ENCODE data around the gene ATAD3A. TPM values are rescaled to one million over a fixed set of nuclear protein-coding genes. Genes with fewer than 3 reads are reported as not detected.
"Not testable (repeated sequence)": the region's sequence is repeated elsewhere in the genome, so short reads cannot be mapped to it uniquely, and the experiment has no call there.

ATAD3A gene
- 10 to 100 TPM; 45.7 to 46.7 TPM for total RNA-seq

DNA sequence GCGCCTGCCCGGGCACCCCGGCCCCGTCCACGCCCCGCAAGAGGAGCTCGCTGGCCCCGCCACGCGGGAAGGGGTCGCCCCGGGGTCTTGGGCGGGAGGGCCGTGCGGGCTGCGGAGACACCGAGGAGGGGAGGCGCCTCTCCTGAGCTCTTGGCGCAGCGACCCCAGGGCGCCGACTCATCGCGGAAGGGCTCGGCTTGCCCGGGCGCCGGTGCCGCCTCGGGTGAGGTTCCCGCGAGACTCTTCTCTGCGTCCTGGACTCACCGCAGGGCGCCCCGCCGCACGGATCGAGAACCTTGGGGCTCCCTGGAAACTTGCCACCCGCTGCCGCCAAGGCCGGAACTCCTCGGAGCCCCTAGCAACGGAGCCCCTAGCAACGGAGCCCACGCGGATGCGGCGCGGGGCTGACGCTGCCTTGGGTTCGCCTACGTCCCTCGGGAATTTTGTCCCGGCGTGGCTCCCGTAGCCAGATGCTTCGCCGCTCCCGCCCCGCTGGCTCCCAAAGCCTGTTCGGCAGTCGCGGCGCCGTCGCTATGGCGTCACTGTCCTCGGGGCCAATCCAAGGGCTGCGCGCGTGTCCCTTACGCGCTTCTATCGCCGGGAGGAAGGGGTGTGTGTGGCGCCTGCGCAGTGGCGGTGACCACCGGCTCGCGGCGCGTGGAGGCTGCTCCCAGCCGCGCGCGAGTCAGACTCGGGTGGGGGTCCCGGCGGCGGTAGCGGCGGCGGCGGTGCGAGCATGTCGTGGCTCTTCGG, at the start of gene ATAD3A:
Gene ATAD3A (plus strand): TSS at position 630 of the 753 bp plus-strand sequence. CDS start 107 bp downstream, at position 737.
- ChIA-PET POLR2A (interaction anchor here (0.8 to 1.0 kb wide), 2 partner anchors 103 to 113 kb away, joined by 3 to 4 read pairs; partner anchors contain the start of genes CCNL2 and MIB2), CTCF (interaction anchor here (0.7 kb wide), 1 partner anchor 103 kb away, joined by 3 read pairs; no protein-coding TSS in a partner anchor)
- no peaks in the 10 kb centered on the region for H3K27me3 Mint-ChIP-seq

DNA sequence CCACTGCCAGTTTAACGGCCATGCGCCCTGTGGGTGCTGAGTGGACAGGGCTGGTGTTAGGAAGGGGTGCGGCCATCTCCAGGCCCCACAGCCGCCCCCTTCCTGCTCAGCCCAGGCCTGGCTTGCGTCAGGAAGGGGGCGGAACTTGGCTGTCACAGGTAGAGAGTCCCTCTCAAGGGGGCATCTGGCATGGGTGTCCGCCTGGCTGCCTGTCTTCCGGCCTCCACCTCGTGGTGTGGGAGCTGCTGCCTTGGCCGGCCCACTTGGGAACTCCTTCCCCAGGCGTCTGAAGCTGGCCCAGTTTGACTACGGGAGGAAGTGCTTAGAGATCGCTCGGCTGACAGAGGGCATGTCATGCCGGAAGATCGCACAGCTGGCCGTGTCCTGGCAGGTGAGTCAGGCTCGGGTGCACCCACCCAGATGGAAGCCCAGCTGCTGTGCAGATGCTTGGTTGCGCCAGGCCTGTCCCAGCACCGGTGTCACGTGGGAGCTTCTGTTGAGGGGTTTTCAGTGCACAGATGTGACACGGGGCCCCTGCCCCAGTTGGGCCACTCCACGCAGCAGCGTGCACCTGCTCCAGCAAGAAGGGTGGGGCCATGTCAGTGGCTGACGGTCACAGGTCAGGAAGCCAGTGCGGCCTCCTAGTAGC, 49.5 kb upstream of the ATAD3A start:
- peaks cover 6% of the 10 kb centered on the region for H3K27me3 Mint-ChIP-seq
- POLR2A ChIA-PET = no interaction called here
- no peak overlapping the region for H3K27ac Mint-ChIP-seq
- no peaks in the 10 kb centered on the region for H3K36me3 Mint-ChIP-seq
- intact Hi-C loops (cut with micrococcal nuclease) = no loop called here
- H3K9me3 Mint-ChIP-seq = no peaks in the 10 kb centered on the region
- DNase-seq = peak; percentile 29
- no peaks in the 10 kb centered on the region for H3K4me1 Mint-ChIP-seq (ENCODE audit: low read depth)
- CTCF ChIA-PET = interaction anchor here (0.7 kb wide), 1 partner anchor 446 kb away, joined by 3 read pairs; no protein-coding TSS in a partner anchor
- H3K4me3 Mint-ChIP-seq = peak overlapping the region; percentile 66

More for the DNA sequence above, at the start of gene ATAD3A:
- peak; percentile 99 for DNase-seq
- peaks cover 13% of the 10 kb centered on the region for H3K4me1 Mint-ChIP-seq (ENCODE audit: low read depth)
- H3K36me3 Mint-ChIP-seq = peaks cover 3% of the 10 kb centered on the region
- intact Hi-C loops (cut with micrococcal nuclease) = loop anchor here (1.0 to 2.0 kb wide), 2 partner anchors 41 to 63 kb away; partner anchors contain the start of genes ATAD3B and SSU72
- peak within 1 kb of the TSS; percentile 84 for H3K4me3 Mint-ChIP-seq
- H3K9me3 Mint-ChIP-seq = no peaks in the 10 kb centered on the region
- H3K27ac Mint-ChIP-seq = peak within 1 kb of the TSS; percentile 86

DNA sequence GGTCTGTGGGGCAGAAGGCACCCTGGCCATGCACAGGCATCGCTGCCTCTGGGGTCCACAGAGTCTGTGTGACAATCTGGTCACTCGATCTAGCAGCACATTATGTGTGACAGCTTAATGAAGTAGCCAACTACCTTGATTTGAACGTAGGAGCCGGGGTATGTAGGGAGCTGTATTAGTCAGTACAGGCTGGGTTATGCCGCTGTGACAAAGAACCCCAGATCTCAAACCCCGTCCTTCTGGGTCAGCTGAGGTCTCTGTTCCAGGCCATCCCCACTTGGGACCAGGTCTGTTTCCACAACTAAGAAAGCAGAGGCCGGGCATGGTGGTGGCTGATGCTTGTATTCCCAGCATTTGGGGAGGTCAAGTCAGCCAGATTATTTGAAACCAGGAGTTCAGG, 48.6 kb upstream of the ATAD3A start:
- intact Hi-C loops (cut with micrococcal nuclease) = no loop called here
- H3K27me3 Mint-ChIP-seq = peaks cover 6% of the 10 kb centered on the region

DNA sequence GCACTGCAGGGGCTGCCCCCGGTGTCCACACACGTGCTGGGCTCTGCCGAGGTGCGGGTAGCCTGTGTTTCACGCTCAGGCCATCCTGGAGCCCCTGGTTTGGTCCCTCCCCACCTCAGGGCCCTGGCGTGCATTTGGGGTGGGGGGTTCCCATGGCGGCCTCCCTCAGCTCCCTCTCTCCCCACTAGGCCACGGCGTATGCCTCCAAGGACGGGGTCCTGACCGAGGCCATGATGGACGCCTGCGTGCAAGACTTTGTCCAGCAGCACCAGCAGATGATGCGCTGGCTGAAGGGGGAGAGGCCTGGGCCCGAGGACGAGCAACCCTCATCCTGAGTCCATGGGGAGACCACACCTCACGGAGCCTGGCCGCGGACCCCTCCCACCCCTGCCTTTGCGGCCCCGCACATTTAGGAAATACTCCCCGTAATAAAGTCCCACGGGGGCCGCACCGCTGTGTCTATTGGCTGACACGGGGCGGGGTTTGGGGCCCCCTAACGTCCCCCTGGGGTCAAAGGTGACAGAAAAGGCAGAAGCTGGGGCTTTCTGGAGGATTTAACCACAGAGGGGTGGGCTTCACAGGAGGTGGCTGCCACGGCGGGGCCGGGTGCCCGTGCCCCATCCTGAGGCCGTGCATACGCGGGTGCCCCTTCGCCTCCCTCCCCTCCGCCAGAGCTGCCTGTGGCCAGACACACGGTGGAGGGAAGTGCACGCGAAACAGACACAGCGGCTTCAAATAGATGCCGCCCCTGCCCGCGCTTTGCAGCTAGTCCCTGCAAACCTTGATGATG, 43.6 kb upstream of the ATAD3A start:
- H3K36me3 Mint-ChIP-seq; POLR2A ChIA-PET; H3K27ac Mint-ChIP-seq; H3K9me3 Mint-ChIP-seq; H3K4me3 Mint-ChIP-seq; intact Hi-C loops (cut with micrococcal nuclease); DNase-seq; CTCF ChIA-PET; H3K27me3 Mint-ChIP-seq: not testable (repeated sequence)
- peaks cover 19% of the 10 kb centered on the region for H3K4me1 Mint-ChIP-seq (ENCODE audit: low read depth)

More for the DNA sequence above, 48.6 kb upstream of the ATAD3A start:
- ChIA-PET POLR2A (no interaction called here), CTCF (interaction anchor here (1.0 kb wide), 1 partner anchor 22 kb away, joined by 3 read pairs; no protein-coding TSS in a partner anchor)
- Mint-ChIP-seq H3K27ac (no peak overlapping the region), H3K36me3 (no peaks in the 10 kb centered on the region), H3K4me3 (no peak overlapping the region), H3K9me3 (no peaks in the 10 kb centered on the region), H3K4me1 (ENCODE audit: low read depth) (no peaks in the 10 kb centered on the region)
- DNase-seq = no peak

DNA sequence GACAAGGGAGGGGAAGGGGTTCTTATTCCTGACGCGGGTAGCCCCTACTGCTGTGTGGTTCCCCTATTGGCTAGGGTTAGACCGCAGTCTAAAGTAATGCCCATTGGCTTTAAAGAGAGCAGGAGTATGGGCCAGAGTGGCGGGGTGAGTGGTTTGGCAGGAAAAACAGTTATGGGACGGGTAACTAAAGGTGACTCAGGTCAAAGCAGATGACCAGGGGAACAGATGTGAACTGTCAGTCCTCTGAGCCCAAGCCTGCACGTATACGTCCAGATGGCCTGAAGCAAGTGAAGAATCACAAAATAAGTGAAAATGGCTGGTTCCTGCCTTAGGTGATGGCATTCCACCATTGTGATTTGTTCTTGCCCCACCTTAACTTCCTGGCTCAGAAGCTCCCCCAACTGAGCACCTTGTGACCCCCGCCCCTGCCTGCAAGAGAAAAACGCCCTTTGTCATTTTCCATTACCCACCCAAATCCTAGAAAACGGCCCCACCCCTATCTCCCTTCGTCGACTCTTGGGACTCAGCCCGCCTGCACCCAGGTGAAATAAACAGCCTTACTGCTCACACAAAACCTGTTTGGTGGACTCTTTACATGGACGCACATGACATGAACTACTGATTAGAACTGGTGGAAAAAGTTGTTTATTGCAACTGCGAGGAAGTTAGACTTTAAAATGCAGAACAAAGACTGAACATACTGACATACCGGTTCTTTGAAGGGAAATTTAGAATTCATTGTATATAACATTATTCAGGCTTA, 41.2 kb upstream of the ATAD3A start:
- intact Hi-C loops (cut with micrococcal nuclease) = loop anchor here (2.0 kb wide), 1 partner anchor 40 kb away; no protein-coding TSS in a partner anchor

DNA sequence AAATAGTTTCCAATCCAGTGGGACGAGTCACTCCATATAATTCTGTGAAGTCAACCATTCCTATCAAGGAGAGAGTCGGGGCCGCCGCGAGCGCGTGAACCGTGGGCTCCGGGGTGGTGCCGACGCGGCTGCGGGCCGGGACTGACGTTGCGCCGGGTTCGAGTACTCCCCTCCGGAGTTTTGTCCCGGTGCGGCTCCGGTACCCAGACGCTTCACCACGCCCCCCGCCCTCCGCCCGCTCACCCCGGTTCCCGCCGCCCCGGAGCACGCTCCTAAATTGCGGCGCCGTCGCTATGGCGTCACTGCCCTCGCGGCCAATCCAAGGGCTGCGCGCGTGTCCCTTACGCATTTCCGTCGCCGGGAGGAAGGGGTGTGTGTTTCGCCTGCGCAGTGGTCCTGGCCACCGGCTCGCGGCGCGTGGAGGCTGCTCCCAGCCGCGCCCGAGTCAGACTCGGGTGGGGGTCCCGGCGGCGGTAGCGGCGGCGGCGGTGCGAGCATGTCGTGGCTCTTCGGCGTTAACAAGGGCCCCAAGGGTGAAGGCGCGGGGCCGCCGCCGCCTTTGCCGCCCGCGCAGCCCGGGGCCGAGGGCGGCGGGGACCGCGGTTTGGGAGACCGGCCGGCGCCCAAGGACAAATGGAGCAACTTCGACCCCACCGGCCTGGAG, 40.4 kb upstream of the ATAD3A start, which contains the start of gene ATAD3B:
Gene ATAD3B (plus strand): TSS at position 377 of the 664 bp plus-strand sequence. CDS start 120 bp downstream, at position 497.
- H3K27me3 Mint-ChIP-seq = no peaks in the 10 kb centered on the region
- H3K9me3 Mint-ChIP-seq = no peaks in the 10 kb centered on the region
- CTCF ChIA-PET = no interaction called here
- H3K27ac Mint-ChIP-seq = peak within 1 kb of the TSS; percentile 49
- H3K4me1 Mint-ChIP-seq (ENCODE audit: low read depth) = peaks cover 26% of the 10 kb centered on the region
- H3K4me3 Mint-ChIP-seq = peak within 1 kb of the TSS; percentile 80
- POLR2A ChIA-PET = no interaction called here
- peak; percentile 97 for DNase-seq
- intact Hi-C loops (cut with micrococcal nuclease) = loop anchor here (2.0 kb wide), 1 partner anchor 39 kb away; no protein-coding TSS in a partner anchor
- no peaks in the 10 kb centered on the region for H3K36me3 Mint-ChIP-seq

More for the DNA sequence above, 41.2 kb upstream of the ATAD3A start:
- H3K36me3 Mint-ChIP-seq = no peaks in the 10 kb centered on the region
- no peaks in the 10 kb centered on the region for H3K9me3 Mint-ChIP-seq
- peaks cover under 1% of the 10 kb centered on the region for H3K27me3 Mint-ChIP-seq
- ChIA-PET POLR2A (no interaction called here), CTCF (no interaction called here)
- peak; percentile 30 for DNase-seq
- H3K4me3 Mint-ChIP-seq = peak overlapping the region; percentile 80
- peak overlapping the region; percentile 49 for H3K27ac Mint-ChIP-seq
- peaks cover 26% of the 10 kb centered on the region for H3K4me1 Mint-ChIP-seq (ENCODE audit: low read depth)

DNA sequence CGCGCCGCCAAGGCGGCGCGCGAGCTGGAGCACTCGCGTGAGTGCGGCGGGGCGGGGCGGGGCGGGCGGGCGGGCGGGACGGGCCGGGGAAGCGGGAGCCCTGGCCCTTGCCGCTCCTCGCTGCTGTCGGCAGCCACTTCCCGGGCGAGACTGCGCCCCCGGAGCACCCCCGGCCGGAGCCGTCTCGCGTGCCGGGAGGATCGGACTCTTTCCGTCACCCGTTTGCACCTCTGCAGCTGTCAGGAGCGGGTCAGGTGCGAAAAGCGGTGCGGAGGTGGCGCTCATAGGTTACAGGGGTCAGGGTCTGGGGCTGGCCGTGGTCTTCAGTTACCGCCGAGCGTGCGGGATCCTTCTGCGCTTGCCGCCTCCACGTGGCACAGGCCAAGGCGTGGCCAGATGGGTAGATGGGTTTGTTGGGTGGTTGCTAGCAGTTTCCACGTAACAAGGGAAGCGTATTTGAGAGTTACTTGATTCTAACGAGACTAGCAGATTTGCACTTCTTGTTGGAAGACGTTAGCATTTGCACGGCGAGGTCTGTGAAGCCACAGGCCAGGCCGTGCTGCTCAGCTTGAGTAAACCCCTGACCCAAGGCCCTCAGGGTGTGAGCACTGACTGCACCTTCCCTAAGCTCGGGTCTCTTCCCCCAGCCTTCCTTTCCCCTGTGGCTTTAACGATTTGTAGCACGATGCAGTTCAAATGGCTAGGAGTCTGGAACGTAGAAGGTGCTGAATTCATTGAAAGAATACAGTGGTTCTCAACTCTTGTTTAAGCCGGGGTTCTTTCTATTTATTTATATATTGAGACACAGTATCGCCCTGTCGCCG, 39.7 kb upstream of the ATAD3A start:
- intact Hi-C loops (cut with micrococcal nuclease); POLR2A ChIA-PET: not testable (repeated sequence)

DNA sequence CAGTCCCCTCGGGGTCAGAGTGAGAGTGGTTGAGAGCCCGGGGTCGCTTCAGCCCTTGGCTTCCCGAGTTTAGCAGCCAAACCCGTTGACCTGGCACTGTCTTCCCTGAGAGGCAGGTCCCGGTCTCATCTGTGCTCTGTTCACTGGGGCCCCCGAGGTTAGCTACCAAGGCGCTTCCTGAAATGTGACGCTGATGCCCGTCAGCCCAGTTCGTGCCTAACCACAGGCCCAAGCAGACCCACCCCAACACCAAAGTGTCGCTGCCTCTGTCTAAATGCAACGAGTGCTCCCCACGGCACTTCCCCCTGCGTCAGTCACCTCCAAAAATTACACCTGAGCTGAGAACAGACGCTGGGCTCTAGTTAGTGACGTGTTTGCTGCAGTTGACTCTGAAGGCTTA, 36.0 kb upstream of the ATAD3A start:
- peaks cover 16% of the 10 kb centered on the region for H3K36me3 Mint-ChIP-seq
- POLR2A ChIA-PET; H3K4me3 Mint-ChIP-seq; H3K27me3 Mint-ChIP-seq; intact Hi-C loops (cut with micrococcal nuclease); DNase-seq; H3K9me3 Mint-ChIP-seq; CTCF ChIA-PET; H3K27ac Mint-ChIP-seq: not testable (repeated sequence)
- peaks cover 13% of the 10 kb centered on the region for H3K4me1 Mint-ChIP-seq (ENCODE audit: low read depth)

More for the DNA sequence above, 39.7 kb upstream of the ATAD3A start:
- CTCF ChIA-PET, H3K36me3 Mint-ChIP-seq, H3K27me3 Mint-ChIP-seq, H3K9me3 Mint-ChIP-seq: not testable (repeated sequence)
- Mint-ChIP-seq H3K4me3 (peak overlapping the region; percentile 73), H3K4me1 (ENCODE audit: low read depth) (peaks cover 26% of the 10 kb centered on the region), H3K27ac (peak overlapping the region; percentile 8)
- peak; percentile 28 for DNase-seq

DNA sequence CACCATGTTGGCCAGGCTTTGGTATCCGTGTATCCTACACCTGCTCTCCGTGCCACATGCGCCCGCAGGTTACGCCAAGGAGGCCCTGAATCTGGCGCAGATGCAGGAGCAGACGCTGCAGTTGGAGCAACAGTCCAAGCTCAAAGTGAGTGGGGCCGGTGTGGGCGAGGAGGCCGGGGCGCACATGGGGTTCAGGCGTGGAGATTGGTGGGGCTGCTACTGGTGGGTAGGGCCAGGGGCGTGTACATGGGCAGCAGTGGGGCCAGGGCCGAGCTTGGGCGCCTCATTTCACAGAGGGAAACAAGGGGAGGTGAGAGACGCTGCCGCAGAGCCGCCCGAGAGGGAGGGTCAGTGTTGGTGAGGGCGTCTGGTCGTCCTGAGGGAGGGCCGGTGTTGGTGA, 34.8 kb upstream of the ATAD3A start:
- CTCF ChIA-PET = no interaction called here
- Mint-ChIP-seq H3K27ac (no peak overlapping the region), H3K9me3 (no peaks in the 10 kb centered on the region), H3K4me1 (ENCODE audit: low read depth) (peaks cover 12% of the 10 kb centered on the region), H3K36me3 (peaks cover 20% of the 10 kb centered on the region), H3K27me3 (no peaks in the 10 kb centered on the region), H3K4me3 (no peak overlapping the region)
- no peak for DNase-seq
- POLR2A ChIA-PET = no interaction called here
- intact Hi-C loops (cut with micrococcal nuclease) = no loop called here

DNA sequence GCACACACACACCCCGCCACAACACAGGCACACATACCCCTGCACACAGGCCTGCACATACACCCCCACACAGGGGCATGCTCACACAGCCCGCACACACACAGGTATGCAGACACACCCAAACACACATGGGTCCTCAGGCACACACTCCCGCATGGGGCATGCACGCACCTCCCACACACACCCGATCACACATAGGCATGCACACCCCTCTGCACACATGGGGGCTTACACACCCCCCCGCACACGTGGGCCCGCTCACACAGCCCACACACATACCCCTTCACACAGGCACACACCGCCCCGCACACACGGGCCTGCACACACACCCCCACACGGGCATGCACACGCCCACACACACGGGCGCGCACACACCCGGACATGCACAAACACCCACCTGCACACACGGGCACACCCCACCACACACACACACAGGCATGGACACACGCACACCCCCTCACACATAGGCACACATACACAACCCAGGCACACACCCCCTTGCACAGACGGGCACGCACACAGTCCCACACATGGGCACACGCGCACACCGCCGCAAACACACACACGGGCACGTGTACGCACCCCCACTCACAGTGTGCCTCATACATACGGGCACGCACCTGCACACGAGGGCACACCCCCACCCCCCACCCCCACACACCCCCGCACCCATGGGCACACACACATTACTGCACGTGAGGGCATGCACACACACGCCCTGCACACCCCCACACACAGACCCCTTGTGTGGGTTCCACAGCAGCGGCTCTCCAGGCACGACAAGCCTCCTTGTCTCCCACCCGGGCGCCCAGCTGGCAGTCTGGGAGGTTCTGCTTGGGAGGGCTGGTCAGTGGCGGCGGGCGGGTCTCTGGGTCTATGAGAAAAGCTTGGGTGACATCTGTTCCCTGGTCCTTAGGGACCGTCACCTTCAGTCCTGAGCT, 32.1 kb upstream of the ATAD3A start:
- peaks cover 2% of the 10 kb centered on the region for H3K4me1 Mint-ChIP-seq (ENCODE audit: low read depth)
- no peaks in the 10 kb centered on the region for H3K27me3 Mint-ChIP-seq
- H3K4me3 Mint-ChIP-seq = no peak overlapping the region
- no peaks in the 10 kb centered on the region for H3K9me3 Mint-ChIP-seq
- ChIA-PET POLR2A (no interaction called here), CTCF (no interaction called here)
- H3K36me3 Mint-ChIP-seq = peaks cover 23% of the 10 kb centered on the region
- intact Hi-C loops (cut with micrococcal nuclease) = no loop called here
- no peak for DNase-seq
- no peak overlapping the region for H3K27ac Mint-ChIP-seq

Measured in activated CD4-positive, alpha-beta memory T cell treated with anti-CD3 and anti-CD28 coated beads for 36 hours (primary cell).